Measurements from ENCODE around the gene OPN4.

OPN4 gene

GRCh38 chr10:86667421-86668181 lies 13.3 kb downstream of the OPN4 start:
- Histone ChIP-seq H3K9me3 (ENCODE audit: control extremely low read depth in 1 of 5, control insufficient read depth in 4 of 5, insufficient read depth in 2 of 5, low read depth in 1 of 5, low read length in 4 of 5) (no peaks in the 10 kb centered on the region), H3K4me3 (ENCODE audit: control insufficient read depth in 1 of 7, extremely low read depth in 1 of 7, insufficient read depth in 4 of 7, low read depth in 2 of 7, low read length in 6 of 7) (no peak overlapping the region), H3K4me1 (ENCODE audit: control extremely low read depth in 1 of 4, control insufficient read depth in 4 of 4, insufficient read depth in 4 of 4, low read length in 3 of 4) (no peaks in the 10 kb centered on the region), H3K27me3 (replicated peaks in 2 of 5; ENCODE audit: control insufficient read depth in 4 of 5, insufficient read depth in 5 of 5, low read length in 4 of 5) (peaks cover 0 to 1% (median 0%) of the 10 kb centered on the region in 5 experiments), H3K27ac (ENCODE audit: insufficient read depth in 1 of 2, low read depth in 1 of 2, low read length in 2 of 2, poor library complexity in 1 of 2, severe bottlenecking in 2 of 2) (no peak overlapping the region), H3K36me3 (ENCODE audit: control insufficient read depth in 4 of 4, insufficient read depth in 4 of 4, low read length in 3 of 4) (no peaks in the 10 kb centered on the region)
- 93% methylated on average over 10 of the region's 10 CpGs for WGBS (ENCODE audit: insufficient coverage)
- POLR2A ChIA-PET, result no interaction called here
- CTCF ChIA-PET, result interaction anchor here (1.2 kb wide), 1 partner anchor 14 kb away, joined by 3 read pairs; no protein-coding TSS in a partner anchor
- no peak for DNase-seq

- CTCF ChIA-PET, result interaction anchor here (1.2 kb wide), 1 partner anchor 13 kb away, joined by 3 read pairs; no protein-coding TSS in a partner anchor
- 85% methylated on average over 23 of the region's 23 CpGs for WGBS (ENCODE audit: insufficient coverage)
- POLR2A ChIA-PET, result no interaction called here
Measured at GRCh38 chr10:86668297-86669165, 14.2 kb downstream of the OPN4 start, which contains the start of gene LDB3. Gene LDB3 (plus strand): TSS chr10:86668511. CDS start chr10:86668692, 181 bp downstream.

DNA sequence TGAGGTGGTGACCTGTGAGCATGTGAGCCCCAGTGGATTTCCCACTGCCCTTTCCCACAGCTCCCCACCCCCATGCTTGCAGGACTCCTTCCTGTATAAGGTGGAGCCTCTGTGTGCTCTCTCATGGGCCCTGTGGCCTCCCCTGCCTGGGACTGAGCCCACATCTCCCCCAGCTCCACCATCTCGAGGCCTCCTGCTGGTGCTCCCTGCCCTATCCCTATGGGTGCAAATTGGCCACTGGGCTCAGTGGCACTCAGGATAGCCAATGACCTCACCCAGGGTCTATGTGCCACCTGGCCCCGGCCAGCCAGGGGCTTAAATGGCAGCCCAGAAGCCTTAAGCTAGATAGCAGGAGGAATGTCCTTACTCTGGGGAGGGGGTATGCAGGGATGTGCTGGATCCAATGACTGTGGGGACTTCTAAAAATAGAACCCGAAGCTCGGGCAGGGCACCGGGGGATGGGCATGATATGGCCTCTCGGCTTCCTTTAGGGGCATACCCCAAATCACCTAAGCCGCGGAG lies 16.0 kb downstream of the OPN4 start:
- no peak for DNase-seq
- ChIA-PET CTCF (no interaction called here), POLR2A (no interaction called here)
- H3K4me3 ChIP-seq (ENCODE audit: control insufficient read depth in 1 of 7, extremely low read depth in 1 of 7, insufficient read depth in 4 of 7, low read depth in 2 of 7, low read length in 6 of 7), result no peak overlapping the region
- 93% methylated on average over 8 of the region's 8 CpGs for WGBS (ENCODE audit: insufficient coverage)
- H3K36me3 ChIP-seq (ENCODE audit: control insufficient read depth in 4 of 4, insufficient read depth in 4 of 4, low read length in 3 of 4), result no peaks in the 10 kb centered on the region
- no peaks in the 10 kb centered on the region for H3K4me1 ChIP-seq (ENCODE audit: control extremely low read depth in 1 of 4, control insufficient read depth in 4 of 4, insufficient read depth in 4 of 4, low read length in 3 of 4)
- H3K27ac ChIP-seq (ENCODE audit: insufficient read depth in 1 of 2, low read depth in 1 of 2, low read length in 2 of 2, poor library complexity in 1 of 2, severe bottlenecking in 2 of 2), result no peak overlapping the region
- H3K9me3 ChIP-seq (ENCODE audit: control extremely low read depth in 1 of 5, control insufficient read depth in 4 of 5, insufficient read depth in 2 of 5, low read depth in 1 of 5, low read length in 4 of 5), result no peaks in the 10 kb centered on the region
- H3K27me3 ChIP-seq (replicated peaks in 2 of 5; ENCODE audit: control insufficient read depth in 4 of 5, insufficient read depth in 5 of 5, low read length in 4 of 5), result peaks cover 0 to 1% (median 0%) of the 10 kb centered on the region in 5 experiments

More at GRCh38 chr10:86668297-86669165, 14.2 kb downstream of the OPN4 start, which contains the start of gene LDB3:
- Histone ChIP-seq H3K36me3 (ENCODE audit: control insufficient read depth in 4 of 4, insufficient read depth in 4 of 4, low read length in 3 of 4) (no peaks in the 10 kb centered on the region), H3K27ac (ENCODE audit: insufficient read depth in 1 of 2, low read depth in 1 of 2, low read length in 2 of 2, poor library complexity in 1 of 2, severe bottlenecking in 2 of 2) (no peak within 1 kb of the TSS), H3K4me1 (ENCODE audit: control extremely low read depth in 1 of 4, control insufficient read depth in 4 of 4, insufficient read depth in 4 of 4, low read length in 3 of 4) (no peaks in the 10 kb centered on the region), H3K9me3 (ENCODE audit: control extremely low read depth in 1 of 5, control insufficient read depth in 4 of 5, insufficient read depth in 2 of 5, low read depth in 1 of 5, low read length in 4 of 5) (no peaks in the 10 kb centered on the region), H3K4me3 (ENCODE audit: control insufficient read depth in 1 of 7, extremely low read depth in 1 of 7, insufficient read depth in 4 of 7, low read depth in 2 of 7, low read length in 6 of 7) (no peak within 1 kb of the TSS), H3K27me3 (replicated peaks in 2 of 5; ENCODE audit: control insufficient read depth in 4 of 5, insufficient read depth in 5 of 5, low read length in 4 of 5) (peaks cover 0 to 1% (median 0%) of the 10 kb centered on the region in 5 experiments)
- DNase-seq, result no peak

DNA sequence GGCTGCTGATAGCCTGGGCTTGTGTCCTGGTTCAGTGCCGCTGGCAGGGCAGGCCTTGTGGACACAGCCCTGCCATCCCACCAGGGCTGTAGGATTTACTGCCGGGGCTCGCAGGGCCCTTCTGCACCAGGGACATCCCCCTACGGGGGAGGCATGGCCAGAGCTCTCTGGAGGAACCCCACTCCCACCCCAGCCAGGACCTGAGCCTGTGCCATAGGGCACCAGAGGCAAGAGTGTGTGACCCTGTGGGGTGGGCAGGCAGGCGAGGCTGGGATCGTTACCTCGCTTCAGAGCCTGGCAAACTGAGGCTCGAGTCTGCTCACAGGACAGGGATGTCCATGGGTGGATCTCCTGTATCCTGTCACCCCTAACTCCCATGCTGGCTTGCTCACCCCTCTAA lies 16.5 kb downstream of the OPN4 start:
- peaks cover 0 to 1% (median 0%) of the 10 kb centered on the region in 5 experiments for H3K27me3 ChIP-seq (replicated peaks in 2 of 5; ENCODE audit: control insufficient read depth in 4 of 5, insufficient read depth in 5 of 5, low read length in 4 of 5)
- H3K36me3 ChIP-seq (ENCODE audit: control insufficient read depth in 4 of 4, insufficient read depth in 4 of 4, low read length in 3 of 4), result no peaks in the 10 kb centered on the region
- no peak for DNase-seq
- WGBS (ENCODE audit: insufficient coverage), result 94% methylated on average over 5 of the region's 8 CpGs
- no peaks in the 10 kb centered on the region for H3K9me3 ChIP-seq (ENCODE audit: control extremely low read depth in 1 of 5, control insufficient read depth in 4 of 5, insufficient read depth in 2 of 5, low read depth in 1 of 5, low read length in 4 of 5)
- no peaks in the 10 kb centered on the region for H3K4me1 ChIP-seq (ENCODE audit: control extremely low read depth in 1 of 4, control insufficient read depth in 4 of 4, insufficient read depth in 4 of 4, low read length in 3 of 4)
- H3K4me3 ChIP-seq (ENCODE audit: control insufficient read depth in 1 of 7, extremely low read depth in 1 of 7, insufficient read depth in 4 of 7, low read depth in 2 of 7, low read length in 6 of 7), result no peak overlapping the region
- ChIA-PET POLR2A (no interaction called here), CTCF (interaction anchor here (0.7 to 1.0 kb wide), 2 partner anchors 18 to 19 kb away, joined by 3 to 4 read pairs; no protein-coding TSS in a partner anchor)
- H3K27ac ChIP-seq (ENCODE audit: insufficient read depth in 1 of 2, low read depth in 1 of 2, low read length in 2 of 2, poor library complexity in 1 of 2, severe bottlenecking in 2 of 2), result no peak overlapping the region

DNA sequence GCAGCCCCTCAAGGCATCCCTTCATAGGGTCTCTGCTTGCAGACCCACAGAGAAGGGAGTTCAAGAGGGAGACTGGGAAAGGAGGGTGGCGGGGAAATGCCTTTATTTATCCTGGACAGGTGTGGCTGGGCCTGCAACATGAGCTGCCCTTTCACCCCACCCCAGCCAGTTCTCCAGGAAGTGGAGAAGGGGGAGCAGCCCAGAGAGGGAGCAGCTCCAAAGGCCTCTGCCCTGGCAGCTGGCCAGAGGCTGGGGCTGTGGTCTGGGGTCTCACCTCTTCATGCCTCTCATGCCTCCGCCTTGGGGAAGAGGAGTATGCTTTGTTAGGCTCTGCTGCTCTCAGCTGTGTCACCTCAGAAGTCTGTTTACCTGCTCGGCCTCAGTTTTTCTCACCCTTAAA lies 17.1 kb downstream of the OPN4 start:
- Histone ChIP-seq H3K9me3 (ENCODE audit: control extremely low read depth in 1 of 5, control insufficient read depth in 4 of 5, insufficient read depth in 2 of 5, low read depth in 1 of 5, low read length in 4 of 5) (no peaks in the 10 kb centered on the region), H3K4me3 (ENCODE audit: control insufficient read depth in 1 of 7, extremely low read depth in 1 of 7, insufficient read depth in 4 of 7, low read depth in 2 of 7, low read length in 6 of 7) (no peak overlapping the region), H3K27ac (ENCODE audit: insufficient read depth in 1 of 2, low read depth in 1 of 2, low read length in 2 of 2, poor library complexity in 1 of 2, severe bottlenecking in 2 of 2) (no peak overlapping the region), H3K4me1 (ENCODE audit: control extremely low read depth in 1 of 4, control insufficient read depth in 4 of 4, insufficient read depth in 4 of 4, low read length in 3 of 4) (no peaks in the 10 kb centered on the region), H3K27me3 (replicated peaks in 2 of 5; ENCODE audit: control insufficient read depth in 4 of 5, insufficient read depth in 5 of 5, low read length in 4 of 5) (peaks cover 0 to 1% (median 0%) of the 10 kb centered on the region in 5 experiments), H3K36me3 (ENCODE audit: control insufficient read depth in 4 of 4, insufficient read depth in 4 of 4, low read length in 3 of 4) (no peaks in the 10 kb centered on the region)
- 87% methylated on average over 2 of the region's 3 CpGs for WGBS (ENCODE audit: insufficient coverage)
- CTCF ChIA-PET, result interaction anchor here (0.7 to 1.1 kb wide), 3 partner anchors 18 to 24 kb away, joined by 3 to 4 read pairs (median 3); no protein-coding TSS in a partner anchor
- DNase-seq, result no peak
- POLR2A ChIA-PET, result no interaction called here

DNA sequence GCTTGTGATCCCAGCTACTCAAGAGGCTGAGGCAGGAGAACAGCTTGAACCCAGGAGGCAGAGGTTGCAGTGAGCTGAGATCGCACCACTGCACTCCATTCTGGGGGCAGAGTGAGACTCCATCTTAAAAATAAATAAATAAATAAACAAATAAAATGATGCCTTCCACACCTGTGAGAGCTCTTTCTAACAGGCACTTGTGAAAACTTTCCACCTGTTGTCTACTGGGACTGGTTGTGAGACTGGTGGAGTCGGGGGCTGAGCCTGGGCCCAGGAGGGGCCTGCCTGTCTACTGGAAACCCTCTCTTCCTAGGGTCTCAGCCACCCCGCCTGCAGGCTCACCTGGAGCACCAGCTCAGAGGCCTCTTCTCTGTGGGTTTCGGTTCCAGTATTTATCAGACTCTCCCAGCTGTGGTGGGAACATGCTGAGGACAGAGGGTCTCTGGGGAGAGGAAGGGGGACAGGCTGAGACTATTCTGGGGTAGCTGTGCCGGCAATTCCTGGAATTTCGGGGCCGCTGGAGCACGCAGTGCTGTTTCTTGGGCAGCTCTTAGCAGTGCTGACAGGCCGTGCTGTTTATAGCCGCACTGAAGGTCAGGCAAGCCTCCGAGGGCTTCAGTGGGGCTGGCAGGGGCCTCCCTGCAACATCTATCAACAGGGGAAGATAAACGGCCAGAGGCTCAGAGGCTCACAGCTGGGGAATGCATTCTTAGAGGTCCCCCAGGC lies 17.8 kb downstream of the OPN4 start:
- POLR2A ChIA-PET, result no interaction called here
- no peaks in the 10 kb centered on the region for H3K36me3 ChIP-seq (ENCODE audit: control insufficient read depth in 4 of 4, insufficient read depth in 4 of 4, low read length in 3 of 4)
- no peak for DNase-seq
- H3K4me3 ChIP-seq (ENCODE audit: control insufficient read depth in 1 of 7, extremely low read depth in 1 of 7, insufficient read depth in 4 of 7, low read depth in 2 of 7, low read length in 6 of 7), result no peak overlapping the region
- H3K4me1 ChIP-seq (ENCODE audit: control extremely low read depth in 1 of 4, control insufficient read depth in 4 of 4, insufficient read depth in 4 of 4, low read length in 3 of 4), result no peaks in the 10 kb centered on the region
- H3K27me3 ChIP-seq (replicated peaks in 2 of 5; ENCODE audit: control insufficient read depth in 4 of 5, insufficient read depth in 5 of 5, low read length in 4 of 5), result peaks cover 0 to 1% (median 0%) of the 10 kb centered on the region in 5 experiments
- no peak overlapping the region for H3K27ac ChIP-seq (ENCODE audit: insufficient read depth in 1 of 2, low read depth in 1 of 2, low read length in 2 of 2, poor library complexity in 1 of 2, severe bottlenecking in 2 of 2)
- CTCF ChIA-PET, result interaction anchor here (1.0 to 1.1 kb wide), 2 partner anchors 19 to 24 kb away, joined by 3 read pairs; no protein-coding TSS in a partner anchor
- WGBS (ENCODE audit: insufficient coverage), result 93% methylated on average over 9 of the region's 12 CpGs
- H3K9me3 ChIP-seq (ENCODE audit: control extremely low read depth in 1 of 5, control insufficient read depth in 4 of 5, insufficient read depth in 2 of 5, low read depth in 1 of 5, low read length in 4 of 5), result no peaks in the 10 kb centered on the region

All from common myeloid progenitor, CD34-positive (primary cell).